ENCODE data around the gene ATG16L2. TPM values are rescaled to one million over a fixed set of nuclear protein-coding genes. Genes with fewer than 3 reads are reported as not detected.

The ATG16L2 gene
- total RNA-seq, 4 donors from 2014 or later, result 8.3 to 27.9 (median 16.5) TPM

DNA sequence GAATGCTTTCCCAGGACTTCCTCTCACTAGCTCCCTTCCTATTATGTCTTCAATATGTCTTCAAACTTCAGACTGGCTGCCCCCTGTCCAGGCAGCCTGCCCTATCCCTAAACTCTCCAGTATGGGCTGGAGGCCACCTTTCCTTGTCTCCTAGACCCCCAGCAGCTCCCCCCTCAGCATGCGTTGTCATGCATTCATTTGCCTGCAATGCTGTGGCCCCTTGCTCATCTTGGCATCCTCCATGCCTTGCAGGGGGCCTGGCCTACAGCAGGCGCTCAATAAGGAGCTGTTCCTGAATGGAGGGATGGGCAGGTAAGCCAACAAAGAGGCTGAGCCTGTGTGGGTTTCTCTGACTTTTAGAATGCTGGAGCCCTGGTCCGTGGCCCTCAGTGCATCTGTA, 45.6 kb upstream of the ATG16L2 start:
- ATAC-seq, result no peak
- WGBS, 2 donors (ENCODE audit: low coverage in 1 of 2), result 100% methylated on average over 1 of the region's 3 CpGs; no CpG with 5 or more reads in 1 of the 2 donors

DNA sequence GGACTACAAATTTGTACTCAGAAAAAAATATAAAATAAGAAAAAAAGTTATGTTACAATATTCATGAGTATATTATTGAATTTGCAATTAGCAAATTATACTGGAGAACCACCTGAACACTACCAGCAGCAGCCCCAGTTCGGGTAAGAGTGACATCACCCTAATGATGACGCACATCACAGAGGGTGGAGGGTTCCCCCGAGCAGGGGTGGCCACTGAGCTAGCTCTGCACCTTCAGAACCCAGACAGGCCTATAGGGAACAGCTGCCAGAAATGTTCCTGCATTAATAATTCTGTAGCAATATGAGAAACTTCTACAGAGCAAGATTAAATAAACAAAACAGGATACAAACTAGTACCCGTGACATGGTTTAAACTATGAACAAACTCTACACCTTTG, 44.5 kb upstream of the ATG16L2 start:
- 56 to 60% methylated on average over 4 of the region's 4 CpGs for WGBS, 2 donors (ENCODE audit: low coverage in 1 of 2)
- peaks cover 0 to 25% (median 3%) of the 10 kb centered on the region in 3 donors for H3K4me1 ChIP-seq

More for the DNA sequence above, 45.6 kb upstream of the ATG16L2 start:
- Histone ChIP-seq H3K4me1 (peaks cover 0 to 15% (median 2%) of the 10 kb centered on the region in 3 donors), H3K27me3 (no peaks in the 10 kb centered on the region), H3K36me3 (peaks cover 0 to 4% of the 10 kb centered on the region in 2 donors), H3K27ac (no peak overlapping the region), H3K4me3 (no peak overlapping the region), H3K9me3 (no peaks in the 10 kb centered on the region)
- no peak for TF ChIP-seq EP300 (IDR thresholded peaks at IDR 0.05)
- TF ChIP-seq POLR2AphosphoS5 (IDR thresholded peaks at IDR 0.05), result no peak
- TF ChIP-seq POLR2A (IDR thresholded peaks at IDR 0.05), result no peak
- TF ChIP-seq, protein P1, sequence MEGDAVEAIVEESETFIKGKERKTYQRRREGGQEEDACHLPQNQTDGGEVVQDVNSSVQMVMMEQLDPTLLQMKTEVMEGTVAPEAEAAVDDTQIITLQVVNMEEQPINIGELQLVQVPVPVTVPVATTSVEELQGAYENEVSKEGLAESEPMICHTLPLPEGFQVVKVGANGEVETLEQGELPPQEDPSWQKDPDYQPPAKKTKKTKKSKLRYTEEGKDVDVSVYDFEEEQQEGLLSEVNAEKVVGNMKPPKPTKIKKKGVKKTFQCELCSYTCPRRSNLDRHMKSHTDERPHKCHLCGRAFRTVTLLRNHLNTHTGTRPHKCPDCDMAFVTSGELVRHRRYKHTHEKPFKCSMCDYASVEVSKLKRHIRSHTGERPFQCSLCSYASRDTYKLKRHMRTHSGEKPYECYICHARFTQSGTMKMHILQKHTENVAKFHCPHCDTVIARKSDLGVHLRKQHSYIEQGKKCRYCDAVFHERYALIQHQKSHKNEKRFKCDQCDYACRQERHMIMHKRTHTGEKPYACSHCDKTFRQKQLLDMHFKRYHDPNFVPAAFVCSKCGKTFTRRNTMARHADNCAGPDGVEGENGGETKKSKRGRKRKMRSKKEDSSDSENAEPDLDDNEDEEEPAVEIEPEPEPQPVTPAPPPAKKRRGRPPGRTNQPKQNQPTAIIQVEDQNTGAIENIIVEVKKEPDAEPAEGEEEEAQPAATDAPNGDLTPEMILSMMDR (IDR thresholded peaks at IDR 0.05), result no peak

DNA sequence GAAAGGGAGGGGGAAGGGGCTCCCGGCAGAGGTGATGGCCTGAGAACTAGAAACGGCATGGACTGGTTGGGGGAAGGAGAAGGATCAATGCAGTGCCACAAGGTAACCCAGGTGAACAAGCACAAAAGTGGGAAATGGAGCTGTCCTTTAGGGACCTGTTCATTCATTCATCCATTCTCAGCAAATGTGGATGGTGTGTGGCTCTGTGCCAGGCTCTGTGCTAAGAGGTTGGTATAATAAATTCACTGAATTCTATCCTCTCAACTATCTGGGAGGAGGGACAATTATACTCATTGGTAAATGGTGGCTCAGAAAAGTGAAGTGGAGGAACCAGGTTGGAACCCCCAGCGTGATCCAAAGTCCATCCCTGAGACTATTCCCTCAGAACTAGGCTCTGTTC, 43.4 kb upstream of the ATG16L2 start:
- TF ChIP-seq, protein P1 (IDR thresholded peaks at IDR 0.05), result no peak
- TF ChIP-seq POLR2AphosphoS5 (IDR thresholded peaks at IDR 0.05) (no peak), EP300 (IDR thresholded peaks at IDR 0.05) (no peak), POLR2A (IDR thresholded peaks at IDR 0.05) (no peak)
- WGBS, 2 donors (ENCODE audit: low coverage in 1 of 2), result 92 to 100% methylated on average over 3 of the region's 3 CpGs
- ATAC-seq, result no peak
- H3K27ac ChIP-seq, result no peak overlapping the region
- peaks cover 0 to 4% of the 10 kb centered on the region in 2 donors for H3K36me3 ChIP-seq
- no peak overlapping the region for H3K4me3 ChIP-seq
- no peaks in the 10 kb centered on the region for H3K27me3 ChIP-seq
- H3K4me1 ChIP-seq, result peaks cover 0 to 28% (median 3%) of the 10 kb centered on the region in 3 donors
- H3K9me3 ChIP-seq, result no peaks in the 10 kb centered on the region

More for the DNA sequence above, 44.5 kb upstream of the ATG16L2 start:
- no peak overlapping the region for H3K27ac ChIP-seq
- TF ChIP-seq POLR2A (IDR thresholded peaks at IDR 0.05) (no peak), POLR2AphosphoS5 (IDR thresholded peaks at IDR 0.05) (no peak), EP300 (IDR thresholded peaks at IDR 0.05) (no peak)
- TF ChIP-seq, protein P1 (IDR thresholded peaks at IDR 0.05), result no peak
- no peak for ATAC-seq
- H3K27me3 ChIP-seq, result no peaks in the 10 kb centered on the region
- H3K4me3 ChIP-seq, result no peak overlapping the region
- H3K36me3 ChIP-seq, result peaks cover 0 to 4% of the 10 kb centered on the region in 2 donors
- no peaks in the 10 kb centered on the region for H3K9me3 ChIP-seq

DNA sequence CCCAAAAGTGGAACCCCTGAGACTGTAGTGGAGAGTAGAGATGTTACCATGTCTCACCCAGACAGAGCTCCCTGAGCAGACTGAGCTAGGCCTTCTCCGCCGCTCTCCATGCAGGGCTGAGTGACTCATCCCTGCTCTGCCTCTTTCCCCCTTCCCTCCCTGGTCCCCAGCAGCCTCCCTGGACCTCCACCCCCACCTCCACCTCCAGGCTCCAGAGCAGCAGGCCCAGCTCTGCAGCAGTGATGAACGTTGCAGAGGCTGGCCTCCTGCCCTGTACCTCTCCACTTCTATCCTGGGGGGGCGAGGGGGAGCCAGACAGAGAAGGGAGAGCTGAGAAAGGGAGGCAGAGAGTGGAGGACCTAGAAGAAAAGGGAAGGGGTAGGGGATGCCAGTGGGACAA, 42.7 kb upstream of the ATG16L2 start:
- H3K27ac ChIP-seq, result no peak overlapping the region
- no peaks in the 10 kb centered on the region for H3K9me3 ChIP-seq
- no peaks in the 10 kb centered on the region for H3K27me3 ChIP-seq
- H3K4me3 ChIP-seq, result no peak overlapping the region
- H3K4me1 ChIP-seq, result peaks cover 0 to 28% (median 3%) of the 10 kb centered on the region in 3 donors
- peaks cover 0 to 7% of the 10 kb centered on the region in 2 donors for H3K36me3 ChIP-seq
- TF ChIP-seq POLR2A (IDR thresholded peaks at IDR 0.05) (no peak), POLR2AphosphoS5 (IDR thresholded peaks at IDR 0.05) (no peak), EP300 (IDR thresholded peaks at IDR 0.05) (no peak)
- TF ChIP-seq, protein P1 (IDR thresholded peaks at IDR 0.05), result no peak
- ATAC-seq, result no peak
- WGBS, 2 donors (ENCODE audit: low coverage in 1 of 2), result 0% methylated on average over 1 of the region's 4 CpGs

DNA sequence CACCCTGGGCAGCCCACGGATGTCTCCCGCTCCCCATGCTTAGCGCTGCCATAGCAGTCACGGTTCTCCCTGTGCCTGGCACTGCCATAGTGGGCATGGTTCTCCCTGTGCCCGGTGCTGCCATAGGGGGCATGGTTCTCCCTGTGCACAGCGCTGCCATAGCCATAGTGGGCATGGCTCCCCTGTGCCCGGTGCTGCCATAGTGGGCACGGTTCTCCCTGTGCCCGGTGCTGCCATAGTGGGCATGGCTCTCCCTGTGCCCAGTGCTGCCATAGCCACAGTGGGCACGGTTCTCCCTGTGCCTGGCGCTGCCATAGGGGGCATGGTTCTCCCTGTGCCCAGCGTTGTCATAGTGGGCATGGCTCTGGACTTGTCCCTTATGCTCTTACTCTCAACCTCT, 42.2 kb upstream of the ATG16L2 start:
- Histone ChIP-seq H3K4me1 (peaks cover 0 to 32% (median 3%) of the 10 kb centered on the region in 3 donors), H3K9me3 (no peaks in the 10 kb centered on the region), H3K27me3 (no peaks in the 10 kb centered on the region), H3K4me3 (no peak overlapping the region), H3K36me3 (peaks cover 0 to 13% of the 10 kb centered on the region in 2 donors), H3K27ac (no peak overlapping the region)
- WGBS, 2 donors (ENCODE audit: low coverage in 1 of 2), result 93% methylated on average over 3 of the region's 12 CpGs; no CpG with 5 or more reads in 1 of the 2 donors
- TF ChIP-seq, protein P1 (IDR thresholded peaks at IDR 0.05), result no peak
- no peak for TF ChIP-seq POLR2AphosphoS5 (IDR thresholded peaks at IDR 0.05)
- TF ChIP-seq EP300 (IDR thresholded peaks at IDR 0.05), result no peak
- no peak for TF ChIP-seq POLR2A (IDR thresholded peaks at IDR 0.05)
- no peak for ATAC-seq
